ENCODE measurements around the gene YJEFN3.

DNA sequence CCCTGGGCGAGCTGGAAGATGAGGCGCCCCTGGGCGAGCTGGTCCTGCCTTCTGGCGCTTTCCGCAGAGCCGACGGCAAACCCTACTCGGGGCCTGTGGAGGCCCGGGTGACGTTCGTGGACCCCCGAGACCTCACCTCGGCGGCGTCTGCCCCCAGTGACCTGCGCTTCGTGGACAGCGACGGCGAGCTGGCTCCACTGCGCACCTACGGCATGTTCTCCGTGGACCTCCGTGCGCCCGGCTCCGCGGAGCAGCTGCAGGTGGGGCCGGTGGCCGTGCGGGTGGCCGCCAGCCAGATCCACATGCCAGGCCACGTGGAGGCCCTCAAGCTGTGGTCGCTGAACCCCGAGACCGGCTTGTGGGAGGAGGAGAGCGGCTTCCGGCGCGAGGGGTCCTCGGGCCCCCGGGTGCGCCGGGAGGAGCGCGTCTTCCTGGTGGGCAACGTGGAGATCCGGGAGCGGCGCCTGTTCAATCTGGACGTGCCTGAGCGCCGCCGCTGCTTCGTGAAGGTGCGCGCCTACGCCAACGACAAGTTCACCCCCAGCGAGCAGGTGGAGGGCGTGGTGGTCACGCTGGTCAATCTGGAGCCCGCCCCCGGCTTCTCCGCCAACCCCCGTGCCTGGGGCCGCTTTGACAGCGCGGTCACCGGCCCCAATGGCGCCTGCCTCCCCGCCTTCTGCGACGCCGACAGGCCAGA is 15.7 kb downstream of the YJEFN3 start:
- TF ChIP-seq BHLHE40 (IDR thresholded peaks at IDR 0.05; ENCODE audit: borderline replicate concordance) (no peak), ELF4 (IDR thresholded peaks at IDR 0.05) (no peak), FOXM1 (IDR thresholded peaks at IDR 0.05; ENCODE audit: borderline replicate concordance) (no peak), SP1 (IDR thresholded peaks at IDR 0.05) (no peak), ZNF384 (IDR thresholded peaks at IDR 0.05) (no peak), FOXK2 (IDR thresholded peaks at IDR 0.05) (no peak), SUZ12 (IDR thresholded peaks at IDR 0.05) (no peak), LEF1 (IDR thresholded peaks at IDR 0.05; ENCODE audit: borderline replicate concordance) (no peak), ARNT (IDR thresholded peaks at IDR 0.05) (no peak), NFRKB (IDR thresholded peaks at IDR 0.05) (no peak), HDGF (IDR thresholded peaks at IDR 0.05; ENCODE audit: borderline replicate concordance) (no peak)
- TF ChIP-seq, protein P1, sequence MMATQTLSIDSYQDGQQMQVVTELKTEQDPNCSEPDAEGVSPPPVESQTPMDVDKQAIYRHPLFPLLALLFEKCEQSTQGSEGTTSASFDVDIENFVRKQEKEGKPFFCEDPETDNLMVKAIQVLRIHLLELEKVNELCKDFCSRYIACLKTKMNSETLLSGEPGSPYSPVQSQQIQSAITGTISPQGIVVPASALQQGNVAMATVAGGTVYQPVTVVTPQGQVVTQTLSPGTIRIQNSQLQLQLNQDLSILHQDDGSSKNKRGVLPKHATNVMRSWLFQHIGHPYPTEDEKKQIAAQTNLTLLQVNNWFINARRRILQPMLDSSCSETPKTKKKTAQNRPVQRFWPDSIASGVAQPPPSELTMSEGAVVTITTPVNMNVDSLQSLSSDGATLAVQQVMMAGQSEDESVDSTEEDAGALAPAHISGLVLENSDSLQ (IDR thresholded peaks at IDR 0.05): no peak

All from HEK293T (cell line).